ENCODE data around the gene CTXND1.

CTXND1 gene

DNA sequence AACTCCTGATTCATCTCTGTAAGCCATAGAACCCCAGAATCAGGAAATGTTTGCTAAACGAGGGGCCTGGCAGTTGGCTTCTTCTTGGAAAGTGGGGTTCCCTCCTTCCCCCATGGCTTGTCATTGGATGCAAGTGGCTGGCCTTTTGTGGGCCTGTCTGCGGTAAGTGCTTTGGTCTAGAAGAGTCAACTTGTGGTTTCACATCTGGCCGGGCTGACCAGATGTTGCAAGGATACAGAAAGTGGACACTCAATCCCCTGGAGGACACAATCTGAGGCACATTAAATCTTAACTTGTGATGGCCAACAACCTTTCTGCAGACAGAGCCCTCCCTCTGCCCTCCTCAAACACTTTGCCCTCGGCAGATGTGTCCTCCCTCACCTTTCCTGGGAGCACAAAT is 98.1 kb downstream of the CTXND1 start:
- H3K27ac ChIP-seq (ENCODE audit: low read length), result no peak overlapping the region
- peaks cover 6% of the 10 kb centered on the region for H3K4me1 ChIP-seq (ENCODE audit: control insufficient read depth, low read depth, low read length)
- peaks cover 6% of the 10 kb centered on the region for H3K27me3 ChIP-seq (ENCODE audit: control insufficient read depth, insufficient read depth, low read length)
- H3K36me3 ChIP-seq (ENCODE audit: control insufficient read depth, low read depth, low read length), result no peaks in the 10 kb centered on the region
- H3K9ac ChIP-seq (ENCODE audit: low read length), result no peak overlapping the region
- peak overlapping the region; percentile 82 for H3K4me3 ChIP-seq (ENCODE audit: low read length)
- H3K9me3 ChIP-seq (ENCODE audit: control insufficient read depth, low read depth, low read length), result no peaks in the 10 kb centered on the region

DNA sequence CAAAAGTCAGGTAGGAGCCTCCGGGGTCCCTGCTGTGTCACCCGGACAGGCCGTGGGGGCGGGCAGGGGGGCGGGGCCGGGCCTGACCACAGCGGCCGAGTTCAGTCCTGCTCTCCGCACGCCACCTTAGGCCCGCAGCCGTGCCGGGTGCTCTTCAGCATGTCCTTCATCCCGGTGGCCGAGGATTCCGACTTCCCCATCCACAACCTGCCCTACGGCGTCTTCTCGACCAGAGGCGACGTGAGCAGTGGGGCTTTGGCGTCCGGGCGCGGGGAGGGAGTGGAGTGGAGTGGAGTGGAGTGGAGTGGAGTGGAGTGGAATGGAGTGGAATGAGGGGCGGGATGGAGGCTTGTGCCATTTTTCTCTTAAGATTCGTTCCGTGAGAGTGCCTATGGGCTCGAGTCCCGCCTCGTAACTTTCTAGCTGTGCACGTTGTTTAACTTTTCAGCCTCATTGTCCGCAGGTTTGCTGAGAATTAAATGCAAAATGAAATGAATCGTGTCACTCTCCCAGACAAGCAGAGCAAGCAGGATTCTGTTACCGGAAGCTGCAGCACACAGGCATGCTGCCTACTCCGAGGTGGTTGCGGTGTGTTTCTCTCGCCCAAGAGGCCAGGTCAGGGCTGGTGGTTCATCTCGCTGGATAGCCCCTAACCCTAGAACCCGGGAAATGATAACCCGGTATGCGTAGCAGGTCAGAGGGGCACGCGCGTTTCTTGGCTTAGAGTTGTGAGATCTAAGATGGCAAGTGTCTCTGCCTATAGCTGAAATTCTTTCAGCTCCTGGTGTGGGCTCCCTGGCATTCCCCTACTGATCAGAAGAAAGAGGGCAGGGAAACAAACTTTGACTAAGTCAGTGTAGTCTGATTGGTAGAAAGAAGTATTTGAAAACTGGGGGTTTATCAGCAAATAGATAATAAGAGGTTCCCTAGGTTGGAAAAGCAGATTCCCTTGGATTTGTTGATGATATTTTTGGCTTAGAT is 98.8 kb downstream of the CTXND1 start, which contains the start of gene FAH:
TSS of gene FAH (plus strand) at position 104 of the 981 bp plus-strand sequence. CDS start at position 160, 56 bp downstream.
- peak within 1 kb of the TSS; percentile 82 for H3K4me3 ChIP-seq (ENCODE audit: low read length)
- H3K9ac ChIP-seq (ENCODE audit: low read length), result peak within 1 kb of the TSS; percentile 65
- peaks cover 6% of the 10 kb centered on the region for H3K27me3 ChIP-seq (ENCODE audit: control insufficient read depth, insufficient read depth, low read length)
- H3K36me3 ChIP-seq (ENCODE audit: control insufficient read depth, low read depth, low read length), result no peaks in the 10 kb centered on the region
- no peak within 1 kb of the TSS for H3K27ac ChIP-seq (ENCODE audit: low read length)
- H3K9me3 ChIP-seq (ENCODE audit: control insufficient read depth, low read depth, low read length), result no peaks in the 10 kb centered on the region
- peaks cover 6% of the 10 kb centered on the region for H3K4me1 ChIP-seq (ENCODE audit: control insufficient read depth, low read depth, low read length)

DNA sequence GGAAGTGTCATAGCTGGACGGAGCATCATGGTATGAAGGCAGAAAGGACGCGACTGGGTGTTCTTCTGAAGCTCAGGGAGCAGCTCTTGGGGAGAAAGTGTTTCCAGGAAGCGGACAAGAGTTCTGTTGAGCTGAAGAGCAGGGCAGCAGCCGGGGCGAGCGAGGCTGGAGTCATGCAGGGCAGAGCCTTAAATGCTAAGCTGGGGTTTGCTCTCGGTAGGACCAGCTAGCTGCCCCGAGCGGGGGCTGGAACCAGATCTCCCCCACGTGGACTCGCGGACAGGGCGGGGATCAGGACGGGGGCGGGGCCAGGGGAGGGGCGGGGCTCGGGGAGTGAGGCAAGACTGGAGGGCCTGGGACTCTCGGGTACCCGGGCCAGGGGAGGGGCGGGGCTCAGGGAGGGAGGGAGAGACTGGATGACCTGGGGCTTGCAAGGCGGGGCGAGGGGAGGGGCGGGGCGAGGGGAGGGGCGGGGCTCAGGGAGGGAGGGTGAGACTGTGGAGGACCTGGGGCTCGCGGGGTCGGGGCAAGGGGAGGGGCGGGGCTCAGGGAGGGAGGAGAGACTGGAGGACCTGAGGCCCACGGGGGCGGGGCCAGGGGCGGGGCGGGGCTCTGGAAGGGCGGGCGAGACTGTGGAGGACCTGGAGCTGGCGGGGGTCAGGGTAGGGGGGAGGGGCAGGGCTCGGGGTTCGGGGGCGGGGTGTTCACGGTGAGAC is 99.7 kb downstream of the CTXND1 start:
- peak overlapping the region; percentile 8 for H3K9ac ChIP-seq (ENCODE audit: low read length)
- peaks cover 6% of the 10 kb centered on the region for H3K27me3 ChIP-seq (ENCODE audit: control insufficient read depth, insufficient read depth, low read length)
- peak overlapping the region; percentile 82 for H3K4me3 ChIP-seq (ENCODE audit: low read length)
- no peaks in the 10 kb centered on the region for H3K36me3 ChIP-seq (ENCODE audit: control insufficient read depth, low read depth, low read length)
- H3K4me1 ChIP-seq (ENCODE audit: control insufficient read depth, low read depth, low read length), result peaks cover 6% of the 10 kb centered on the region
- H3K27ac ChIP-seq (ENCODE audit: low read length), result no peak overlapping the region
- no peaks in the 10 kb centered on the region for H3K9me3 ChIP-seq (ENCODE audit: control insufficient read depth, low read depth, low read length)

DNA sequence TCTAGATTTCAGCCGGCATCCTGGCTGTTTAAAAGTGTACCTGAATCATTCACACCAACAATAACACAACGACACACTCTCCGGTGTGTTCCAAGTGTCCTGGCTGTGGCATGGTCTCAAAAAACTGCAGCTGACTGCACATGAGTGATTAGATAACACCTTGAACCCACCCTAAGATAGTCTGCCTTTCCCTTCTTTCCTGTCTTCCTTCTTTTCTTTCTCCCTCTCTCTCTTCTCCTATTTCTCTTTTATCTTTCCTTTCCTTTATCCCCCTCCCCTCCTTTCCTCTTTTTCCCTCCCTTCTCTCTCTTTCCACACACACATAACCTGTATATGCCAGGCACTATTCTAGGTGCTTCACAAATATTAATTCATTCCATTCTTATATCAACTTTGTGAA is 100.4 kb downstream of the CTXND1 start:
- no peak overlapping the region for H3K27ac ChIP-seq (ENCODE audit: low read length)
- H3K9ac ChIP-seq (ENCODE audit: low read length), result peak overlapping the region; percentile 8
- peaks cover 6% of the 10 kb centered on the region for H3K4me1 ChIP-seq (ENCODE audit: control insufficient read depth, low read depth, low read length)
- H3K27me3 ChIP-seq (ENCODE audit: control insufficient read depth, insufficient read depth, low read length), result peaks cover 6% of the 10 kb centered on the region
- H3K9me3 ChIP-seq (ENCODE audit: control insufficient read depth, low read depth, low read length), result no peaks in the 10 kb centered on the region
- H3K4me3 ChIP-seq (ENCODE audit: low read length), result peak overlapping the region; percentile 61
- H3K36me3 ChIP-seq (ENCODE audit: control insufficient read depth, low read depth, low read length), result no peaks in the 10 kb centered on the region

DNA sequence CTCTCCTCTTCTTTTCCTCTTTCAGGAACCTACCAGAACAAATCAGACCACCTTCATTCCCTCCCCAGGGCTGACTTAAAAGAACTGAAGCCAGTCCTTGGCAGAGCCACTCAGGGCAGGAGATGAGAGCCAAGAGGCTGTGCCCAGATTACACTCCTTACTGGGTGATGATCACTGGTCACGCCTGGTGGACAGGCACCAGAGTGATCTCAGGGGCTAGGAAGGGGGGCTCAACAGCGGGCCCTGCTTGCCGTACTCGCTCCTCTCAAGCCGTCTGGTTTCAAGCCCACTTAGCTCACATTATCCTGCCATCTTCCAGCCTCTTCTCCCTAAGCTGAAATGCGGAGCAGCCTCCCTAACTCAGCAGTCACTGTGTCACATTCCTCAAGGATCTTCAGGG is 100.9 kb downstream of the CTXND1 start:
- Histone ChIP-seq H3K36me3 (ENCODE audit: control insufficient read depth, low read depth, low read length) (no peaks in the 10 kb centered on the region), H3K27ac (ENCODE audit: low read length) (no peak overlapping the region), H3K4me1 (ENCODE audit: control insufficient read depth, low read depth, low read length) (peaks cover 6% of the 10 kb centered on the region), H3K4me3 (ENCODE audit: low read length) (no peak overlapping the region), H3K9ac (ENCODE audit: low read length) (no peak overlapping the region), H3K9me3 (ENCODE audit: control insufficient read depth, low read depth, low read length) (no peaks in the 10 kb centered on the region), H3K27me3 (ENCODE audit: control insufficient read depth, insufficient read depth, low read length) (peaks cover 6% of the 10 kb centered on the region)

Data from iPS-18a (cell line).